Fibroblast of peridontal ligament (primary cell): ENCODE results near the gene SYTL5.

ENCODE experiments used
- DNase-seq: peaks from one replicate; pipeline ENCODE4 v3.0.0-alpha.2; 2010; ENCODE audit errors: extremely low read depth

SYTL5 gene

GRCh38 chrX:38138157-38138891 lies 132.0 kb downstream of the SYTL5 start:
- no peak for DNase-seq

DNA sequence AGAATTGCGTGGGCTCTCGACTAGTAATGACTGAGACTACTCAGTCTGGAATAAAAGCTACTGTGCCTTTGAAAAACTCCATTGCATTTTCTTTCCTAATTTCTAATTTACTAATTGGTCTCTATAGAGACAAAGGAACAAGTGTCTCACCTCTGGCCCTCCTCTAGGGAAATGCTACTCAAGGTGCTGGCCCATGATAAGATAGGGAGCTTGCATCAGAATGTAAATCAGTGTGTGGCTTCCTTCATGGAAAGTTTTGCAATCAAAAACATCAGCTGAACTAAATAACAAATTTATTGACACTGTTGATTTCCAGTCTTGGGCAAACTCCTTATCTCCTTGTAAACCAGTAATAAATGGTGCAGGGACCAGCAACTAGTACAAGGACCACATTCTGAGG lies 132.5 kb downstream of the SYTL5 start:
- no peak for DNase-seq

DNA sequence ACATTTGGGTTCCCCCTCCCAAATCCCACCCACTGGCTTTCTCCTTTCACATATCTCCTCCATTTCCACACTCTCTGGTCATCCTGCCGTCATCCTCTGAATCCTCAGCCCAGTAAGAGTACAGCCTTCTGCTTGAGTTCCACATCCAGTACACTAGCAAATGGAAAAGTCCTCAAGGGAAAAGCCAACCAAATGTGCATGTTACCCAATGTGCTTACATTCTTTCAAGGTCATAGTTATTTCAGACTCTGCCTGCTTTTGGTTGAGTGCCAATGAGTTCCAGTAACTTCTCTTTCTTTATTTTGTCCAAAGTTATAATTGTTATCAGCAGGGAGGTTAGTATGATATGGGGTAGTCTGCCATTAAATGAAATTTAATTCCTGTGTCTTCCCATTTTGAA lies 136.3 kb downstream of the SYTL5 start:
- peak; percentile 93 for DNase-seq

DNA sequence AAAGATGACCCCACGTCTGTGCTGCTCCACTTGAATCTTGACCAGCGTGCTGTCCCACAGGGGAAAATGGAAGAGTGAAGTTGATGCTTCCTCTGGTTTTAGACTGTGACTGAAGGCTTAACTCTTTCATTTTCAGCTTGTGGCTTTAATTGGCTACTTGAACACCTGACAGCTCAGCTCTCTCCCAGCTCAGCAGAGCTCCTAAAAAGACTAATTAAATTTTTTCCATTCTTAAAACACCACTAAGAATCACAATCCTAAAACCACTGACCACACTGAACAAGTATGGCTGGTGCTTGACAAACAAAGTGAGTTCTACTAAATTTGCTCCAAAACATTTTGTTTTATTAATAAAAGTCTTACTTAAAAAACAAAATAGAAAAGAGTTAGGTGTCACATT lies 142.7 kb downstream of the SYTL5 start:
- DNase-seq: no peak

- DNase-seq: no peak
Measured at GRCh38 chrX:38150993-38151392, 144.6 kb downstream of the SYTL5 start.

GRCh38 chrX:38151441-38151840 lies 145.1 kb downstream of the SYTL5 start:
- DNase-seq: peak; percentile 69

DNA sequence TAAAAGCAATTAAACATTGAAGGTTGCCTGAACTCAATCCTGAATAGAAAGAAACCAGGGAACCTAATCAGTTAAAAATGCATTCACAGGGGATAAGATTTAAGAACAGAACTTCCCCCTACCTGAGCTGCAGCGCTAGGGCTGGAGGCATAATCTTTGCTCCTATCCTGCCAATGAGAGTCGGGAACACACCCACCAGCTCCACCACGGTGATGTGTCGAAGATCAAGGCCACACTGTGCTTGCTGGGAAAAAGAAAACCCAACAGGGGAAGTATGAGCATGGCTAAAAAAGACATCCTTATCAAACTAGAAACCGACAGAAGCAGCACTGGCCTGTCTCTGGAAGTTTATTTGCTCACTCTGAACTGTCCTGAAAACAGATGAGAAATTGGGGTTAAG lies 148.0 kb downstream of the SYTL5 start:
- DNase-seq: no peak

GRCh38 chrX:38154818-38155217 lies 148.5 kb downstream of the SYTL5 start:
- peak; percentile 69 for DNase-seq

DNA sequence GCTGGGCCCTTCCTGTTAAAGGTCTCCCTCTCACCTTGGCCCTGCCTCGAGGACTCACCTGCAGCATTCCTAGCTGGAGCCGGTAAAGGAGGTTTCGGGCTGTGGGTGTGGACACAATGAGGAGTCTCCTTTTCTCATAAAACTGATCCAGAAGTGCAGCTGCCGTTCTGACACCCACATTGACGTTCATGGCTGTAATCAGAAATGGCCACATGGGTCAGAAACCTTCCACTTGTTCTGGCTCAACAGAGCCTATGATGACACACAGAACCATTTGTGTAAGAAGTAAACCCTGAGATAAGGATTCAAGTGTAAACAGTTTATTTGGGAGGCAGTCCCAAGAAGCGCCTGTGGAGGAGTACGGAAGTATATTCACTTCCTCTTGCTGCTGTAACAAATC lies 150.5 kb downstream of the SYTL5 start:
- DNase-seq: no peak

DNA sequence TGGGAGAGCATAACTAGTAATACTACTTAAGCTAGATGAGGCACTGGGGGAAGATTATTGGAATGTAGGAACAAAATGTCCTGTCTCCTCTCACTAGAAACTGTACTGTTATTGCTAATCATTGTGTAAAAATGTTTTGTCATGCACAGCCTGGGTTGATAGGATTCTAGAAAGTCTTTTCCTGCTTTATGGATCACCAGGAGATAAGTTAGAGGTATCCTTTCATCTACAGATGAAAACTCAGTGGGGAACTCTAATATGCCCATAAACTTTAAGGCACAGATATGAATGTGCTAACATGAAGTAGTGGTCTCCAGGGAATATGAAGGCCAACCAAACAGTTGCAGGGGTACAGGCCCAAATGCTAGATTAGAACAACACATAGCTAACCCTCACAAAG lies 156.8 kb downstream of the SYTL5 start:
- no peak for DNase-seq

GRCh38 chrX:38165023-38165422 lies 158.7 kb downstream of the SYTL5 start:
- DNase-seq: no peak

GRCh38 chrX:38166478-38167083 lies 160.2 kb downstream of the SYTL5 start:
- DNase-seq: peak; percentile 57

DNA sequence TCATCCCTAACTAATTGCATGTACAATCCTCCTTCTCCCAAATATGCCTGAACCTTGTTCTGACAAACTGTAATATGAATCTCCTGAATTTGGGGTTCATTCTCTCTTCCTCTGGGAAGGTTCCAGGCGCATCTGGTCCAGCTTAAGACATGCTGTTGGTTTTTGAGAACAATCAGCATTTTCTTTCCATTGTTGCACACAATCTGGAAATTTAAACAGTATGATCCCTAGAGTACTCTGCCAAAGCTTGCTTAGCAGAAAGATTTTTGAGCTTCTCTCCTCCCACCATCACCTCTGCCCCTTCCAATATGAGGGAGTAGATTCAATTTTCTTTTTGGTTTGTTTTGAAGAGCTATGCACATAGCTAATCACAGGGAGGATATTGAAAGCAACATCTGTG lies 164.2 kb downstream of the SYTL5 start:
- peak; percentile 62 for DNase-seq

DNA sequence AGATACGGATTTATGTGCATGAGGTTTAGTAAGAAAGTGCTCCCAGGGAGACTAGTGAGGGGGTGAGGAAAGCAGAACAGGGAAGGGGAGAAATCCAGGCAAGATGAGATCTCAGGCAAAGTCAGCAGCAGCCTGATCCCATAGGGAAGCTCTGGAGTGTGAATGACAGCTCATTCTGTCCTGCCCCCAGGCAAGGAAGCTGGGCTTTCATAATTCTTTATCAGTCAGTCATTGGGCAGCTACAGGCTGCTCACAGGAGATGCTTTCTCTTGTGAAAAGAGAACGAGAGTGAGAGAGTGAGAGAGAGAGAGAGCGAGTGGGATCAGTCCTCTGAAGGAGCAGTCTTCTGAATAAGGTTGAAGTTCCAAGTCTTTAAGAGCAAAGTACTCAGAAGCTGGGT lies 166.2 kb downstream of the SYTL5 start:
- no peak for DNase-seq

- DNase-seq: no peak
Measured at GRCh38 chrX:38175139-38175538, 168.8 kb downstream of the SYTL5 start.

DNA sequence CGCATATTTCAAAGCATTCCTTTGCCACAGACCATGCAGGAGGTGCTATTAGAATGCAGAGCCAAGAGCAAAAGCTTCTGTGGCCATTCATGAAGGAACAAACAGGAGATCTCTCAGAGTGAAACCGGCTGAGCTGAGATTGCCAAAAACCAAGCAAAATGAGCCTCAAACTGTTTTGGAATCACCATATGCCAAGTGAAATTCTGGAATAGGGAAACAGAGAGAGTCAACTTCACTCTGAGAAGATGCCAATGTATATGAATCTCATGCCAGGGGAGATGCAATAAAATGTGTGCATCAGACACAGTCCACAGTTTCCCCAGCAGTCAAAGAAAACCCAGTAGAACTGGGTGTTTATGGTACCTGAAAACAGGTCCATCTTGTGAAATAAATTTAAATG lies 172.0 kb downstream of the SYTL5 start:
- DNase-seq: peak; percentile 12
